Thymus (tissue), 11 donors: ENCODE measurements around the gene MRFAP1. TPM values are rescaled to one million over a fixed set of nuclear protein-coding genes. Genes with fewer than 3 reads are reported as not detected.

Experiments
- DNase-seq, 9 donors: peaks; one replicate each; pipeline ENCODE4 v3.0.0-alpha.2; 2013; ENCODE audit warnings: low spot score in 9 of 9, low read depth in 6 of 9, missing footprints in 1 of 9
- H3K27ac ChIP-seq, 2 donors: one replicate each; pipeline ENCODE4 v1.5.1; 2013; ENCODE audit warnings: control low read depth in 1 of 2, low read depth in 1 of 2, low read length in 1 of 2, mild to moderate bottlenecking in 1 of 2, moderate library complexity in 1 of 2
- H3K27me3 ChIP-seq, 2 donors: one replicate each; pipeline ENCODE4 v1.5.1; 2013; ENCODE audit warnings: low read length in 1 of 2; ENCODE audit not compliant: control insufficient read depth in 2 of 2, insufficient read depth in 1 of 2
- H3K36me3 ChIP-seq, 2 donors: one replicate each; pipeline ENCODE4 v1.5.1; 2013; ENCODE audit warnings: low read length in 1 of 2, mild to moderate bottlenecking in 1 of 2, moderate library complexity in 1 of 2; ENCODE audit not compliant: control insufficient read depth in 2 of 2, insufficient read depth in 2 of 2
- H3K4me1 ChIP-seq, 2 donors: one replicate each; pipeline ENCODE4 v1.5.1; 2013; ENCODE audit warnings: low read length in 2 of 2; ENCODE audit not compliant: control insufficient read depth in 2 of 2, insufficient read depth in 2 of 2
- H3K4me3 ChIP-seq, 2 donors: one replicate each; pipeline ENCODE4 v1.5.1; 2013; ENCODE audit warnings: low read length in 2 of 2, control low read depth in 1 of 2, mild to moderate bottlenecking in 1 of 2
- H3K9me3 ChIP-seq, 2 donors: one replicate each; pipeline ENCODE4 v1.5.1; 2013; ENCODE audit warnings: low read length in 1 of 2, mild to moderate bottlenecking in 1 of 2; ENCODE audit not compliant: control insufficient read depth in 2 of 2, insufficient read depth in 1 of 2
- WGBS: extraction: QIAGEN DNeasy Blood & Tissue Kit; methylation state at CpG from one replicate; pipeline ENCODE4 v1.1.7; 2013; 5-methylcytosine and 5-hydroxymethylcytosine counted together
- polyA plus RNA-seq: library from polyadenylated mRNA; stranded (reverse); fragments of 200-250 nt; gene quantifications from one replicate; pipeline ENCODE4 v1.2.3, GENCODE V29; 2013
- total RNA-seq: library from RNA; stranded (reverse); fragments of 120-200 nt; gene quantifications from one replicate; pipeline ENCODE4 v1.2.4, GENCODE V29; 2013
- donor health status: healthy.

MRFAP1 gene
- total and polyA plus RNA-seq, 2 donors: 67.3 to 302 TPM

DNA sequence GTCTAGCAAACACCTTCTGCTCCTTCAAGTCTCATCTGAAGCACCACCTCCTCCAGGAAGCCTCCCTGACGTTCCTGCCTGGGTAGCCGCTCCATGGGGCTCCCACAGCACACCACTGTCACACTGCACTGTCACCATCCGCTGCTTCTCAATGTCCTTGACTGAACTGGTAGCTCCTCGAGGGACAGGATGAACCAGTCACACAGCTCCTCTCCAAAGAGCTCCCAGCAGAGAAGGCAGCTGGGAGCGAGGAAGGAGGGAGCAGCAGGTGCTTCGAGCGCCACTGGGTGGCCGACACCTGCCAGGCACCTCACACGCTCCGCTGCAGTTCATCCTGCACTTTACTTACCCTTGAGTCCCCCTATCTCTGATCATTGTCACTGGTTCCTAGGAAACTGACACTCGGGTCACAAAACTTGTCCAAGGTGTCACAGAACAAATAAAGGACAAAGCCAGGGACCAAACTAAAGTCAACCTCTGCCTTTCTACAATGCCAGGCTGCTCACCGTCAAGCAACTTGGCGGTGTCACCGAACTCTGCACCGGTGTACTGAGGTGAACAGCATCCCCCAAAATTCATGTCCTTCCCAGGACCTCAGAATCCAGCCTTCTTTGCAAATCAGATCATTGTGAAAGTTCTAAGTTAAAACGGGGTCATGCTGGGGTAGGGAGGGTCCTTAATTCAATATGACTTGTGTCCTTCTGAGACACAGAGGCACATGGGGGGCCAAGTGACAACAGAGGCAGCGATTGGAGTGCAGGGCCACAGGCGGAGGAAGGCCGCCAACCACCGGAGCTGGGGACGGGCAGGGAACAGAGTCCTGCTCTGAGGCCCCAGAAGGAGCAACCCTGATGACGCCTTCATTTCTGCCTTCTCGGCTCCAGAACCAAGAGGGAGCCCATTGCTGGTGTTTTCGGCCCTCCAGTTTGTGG lies 47.7 kb downstream of the MRFAP1 start:
- Histone ChIP-seq H3K27ac (no peak overlapping the region), H3K4me1 (peaks cover 0 to 29% of the 10 kb centered on the region in 2 donors)

DNA sequence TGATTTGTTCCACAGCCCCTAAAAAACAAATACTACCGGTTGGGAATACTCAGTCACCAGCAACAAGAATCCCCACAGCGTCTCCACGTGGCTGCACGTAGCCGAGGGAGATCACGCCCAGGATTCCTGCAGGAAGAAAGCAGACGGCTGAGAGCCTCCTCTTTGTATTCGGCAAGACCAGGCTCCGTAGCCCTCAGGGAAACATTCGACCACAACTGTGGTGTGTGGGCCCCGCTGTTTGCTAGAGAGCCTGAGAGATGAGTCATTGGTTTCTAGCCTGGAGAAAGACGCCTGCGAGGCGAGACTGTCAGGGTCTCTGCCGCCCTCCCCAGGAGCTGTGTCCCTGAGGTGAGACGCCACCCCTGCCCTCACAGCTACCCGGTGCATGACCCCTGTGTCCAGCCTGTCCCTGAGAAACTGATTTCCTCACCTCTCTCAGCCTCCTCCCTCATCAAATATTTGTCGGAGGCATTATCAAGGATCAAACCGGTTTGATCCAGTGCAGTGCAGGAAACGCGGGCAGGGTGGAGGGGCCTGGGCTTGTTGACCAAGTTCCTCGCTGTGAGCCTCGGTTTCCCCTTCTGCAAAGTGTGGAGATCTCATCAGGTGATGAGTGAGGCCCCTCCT lies 48.5 kb downstream of the MRFAP1 start:
- Histone ChIP-seq H3K36me3 (no peaks in the 10 kb centered on the region), H3K4me3 (no peak overlapping the region), H3K4me1 (peaks cover 0 to 32% of the 10 kb centered on the region in 2 donors), H3K27ac (peak overlapping the region in 1 of 2 donors; percentile 43), H3K9me3 (peaks cover 2 to 5% of the 10 kb centered on the region in 2 donors), H3K27me3 (no peaks in the 10 kb centered on the region)
- DNase-seq: peak in 2 of 9 donors; percentile 22 to 60
- WGBS: 29% methylated on average over 23 of the region's 23 CpGs

More for the DNA sequence above, 47.7 kb downstream of the MRFAP1 start:
- H3K4me3 ChIP-seq: no peak overlapping the region
- DNase-seq: no peak
- peaks cover 2 to 5% of the 10 kb centered on the region in 2 donors for H3K9me3 ChIP-seq
- WGBS: 92% methylated on average over 24 of the region's 24 CpGs
- no peaks in the 10 kb centered on the region for H3K36me3 ChIP-seq
- H3K27me3 ChIP-seq: no peaks in the 10 kb centered on the region

GRCh38 chr4:6689506-6689960 lies 49.0 kb downstream of the MRFAP1 start:
- WGBS: 91% methylated on average over 15 of the region's 15 CpGs
- H3K4me1 ChIP-seq: peaks cover 0 to 37% of the 10 kb centered on the region in 2 donors

More at GRCh38 chr4:6689506-6689960, 49.0 kb downstream of the MRFAP1 start:
- Histone ChIP-seq H3K4me3 (no peak overlapping the region), H3K9me3 (peaks cover 2 to 5% of the 10 kb centered on the region in 2 donors), H3K27me3 (no peaks in the 10 kb centered on the region), H3K36me3 (no peaks in the 10 kb centered on the region), H3K27ac (peak overlapping the region in 1 of 2 donors; percentile 43)
- DNase-seq: no peak

Other genes starting within 250 kb of the MRFAP1 start
- 5.4 TPM for gene PPP2R2C, start 168.1 kb upstream of the MRFAP1 start, total RNA-seq
- gene PPP2R2C, start 168.1 kb upstream of the MRFAP1 start, polyA plus RNA-seq: 6.4 TPM
- 6.7 TPM for gene MAN2B2, start 65.5 kb upstream of the MRFAP1 start, total RNA-seq
- 14.3 TPM for gene MAN2B2, start 65.5 kb upstream of the MRFAP1 start, polyA plus RNA-seq
- gene S100P, start 53.2 kb downstream of the MRFAP1 start, total RNA-seq: 9.7 TPM
- gene S100P, start 53.2 kb downstream of the MRFAP1 start, polyA plus RNA-seq: 32.8 TPM
- 77.6 TPM for gene MRFAP1L1, start 69.2 kb downstream of the MRFAP1 start, total RNA-seq
- gene MRFAP1L1, start 69.2 kb downstream of the MRFAP1 start, polyA plus RNA-seq: 103 TPM
- 11.9 TPM for gene BLOC1S4, start 75.5 kb downstream of the MRFAP1 start, total RNA-seq
- 23.4 TPM for gene BLOC1S4, start 75.5 kb downstream of the MRFAP1 start, polyA plus RNA-seq
- gene KIAA0232, start 142.0 kb downstream of the MRFAP1 start, total RNA-seq: 12.8 TPM
- 10.5 TPM for gene KIAA0232, start 142.0 kb downstream of the MRFAP1 start, polyA plus RNA-seq